Activated CD4-positive, alpha-beta memory T cell treated with anti-CD3 and anti-CD28 coated beads, Interleukin-2, amount 10 ng/mL, durations not matched to agents 7 days and 5 days (primary cell): ENCODE results near the gene PES1. TPM values are rescaled to one million over a fixed set of nuclear protein-coding genes. Genes with fewer than 3 reads are reported as not detected.
"Not testable (repeated sequence)": the region's sequence is repeated elsewhere in the genome, so short reads cannot be mapped to it uniquely, and the experiment has no call there.

Source experiments
- CTCF ChIA-PET: fragments of 350-600 bp; sonication (Branson Sonifier 250); formaldehyde crosslinking; loops from one replicate; lab custom pipeline; 2021; ENCODE audit warnings: antibody characterized with exemption, inconsistent platforms; lab: Charles Lee
- POLR2A ChIA-PET: fragments of 350-600 bp; sonication (Branson Sonifier 250); formaldehyde crosslinking; loops from one replicate; lab custom pipeline; 2021; ENCODE audit warnings: antibody characterized with exemption; lab: Charles Lee
- DNase-seq: peaks from one replicate; pipeline ENCODE4 v3.0.0-alpha.2; 2020
- H3K27ac Mint-ChIP-seq: one replicate; pipeline ENCODE4 v1.8.0; 2021; ENCODE audit warnings: mild to moderate bottlenecking, mixed read lengths
- H3K27me3 Mint-ChIP-seq: one replicate; pipeline ENCODE4 v1.8.0; 2021; ENCODE audit warnings: mixed read lengths
- H3K36me3 Mint-ChIP-seq: one replicate; pipeline ENCODE4 v1.8.0; 2021; ENCODE audit warnings: low read depth, mixed read lengths
- H3K4me1 Mint-ChIP-seq: one replicate; pipeline ENCODE4 v1.8.0; 2021; ENCODE audit warnings: mixed read lengths
- H3K4me3 Mint-ChIP-seq: one replicate; pipeline ENCODE4 v1.8.0; 2021; ENCODE audit warnings: mild to moderate bottlenecking, mixed read lengths
- H3K9me3 Mint-ChIP-seq: one replicate; pipeline ENCODE4 v1.8.0; 2021; ENCODE audit warnings: mixed read lengths
- total RNA-seq, 2 experiments: library from RNA; stranded (reverse); gene quantifications; one replicate each; pipeline ENCODE4 v1.2.3, GENCODE V29; 2021

The PES1 gene
- total RNA-seq, 2 experiments from 2014 or later = 48.3 to 54.9 TPM

DNA sequence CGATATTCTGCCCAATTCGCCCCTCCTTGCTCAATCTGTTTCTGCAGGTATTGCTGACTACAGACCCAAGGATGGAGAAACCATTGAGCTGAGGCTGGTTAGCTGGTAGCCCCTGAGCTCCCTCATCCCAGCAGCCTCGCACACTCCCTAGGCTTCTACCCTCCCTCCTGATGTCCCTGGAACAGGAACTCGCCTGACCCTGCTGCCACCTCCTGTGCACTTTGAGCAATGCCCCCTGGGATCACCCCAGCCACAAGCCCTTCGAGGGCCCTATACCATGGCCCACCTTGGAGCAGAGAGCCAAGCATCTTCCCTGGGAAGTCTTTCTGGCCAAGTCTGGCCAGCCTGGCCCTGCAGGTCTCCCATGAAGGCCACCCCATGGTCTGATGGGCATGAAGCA, 34.7 kb upstream of the PES1 start:
- no peak overlapping the region for H3K27ac Mint-ChIP-seq
- CTCF ChIA-PET = interaction anchor here (1.0 to 1.6 kb wide), 2 partner anchors 128 to 138 kb away, joined by 3 read pairs; no protein-coding TSS in a partner anchor

DNA sequence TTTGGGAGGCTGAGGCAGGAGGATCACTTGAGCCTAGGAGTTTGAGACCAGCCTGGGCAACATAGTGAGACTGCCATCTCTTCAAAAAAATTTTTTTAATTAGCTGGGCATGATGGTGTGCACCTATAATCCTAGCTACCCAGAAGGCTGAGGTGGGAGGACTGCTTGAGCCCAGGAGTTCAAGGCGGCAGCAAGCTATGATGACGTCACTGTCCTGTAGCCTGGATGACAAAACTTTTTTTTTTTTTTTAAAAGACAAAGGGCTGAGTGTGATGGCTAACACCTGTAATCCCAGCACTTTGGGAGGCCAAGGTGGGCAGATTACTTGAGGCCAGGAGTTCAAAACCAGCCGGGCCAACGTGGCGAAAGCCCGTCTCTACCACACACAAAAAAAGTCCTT, 28.2 kb upstream of the PES1 start:
- not testable (repeated sequence) for H3K36me3 Mint-ChIP-seq, H3K27me3 Mint-ChIP-seq, DNase-seq, H3K27ac Mint-ChIP-seq, H3K9me3 Mint-ChIP-seq, H3K4me3 Mint-ChIP-seq, H3K4me1 Mint-ChIP-seq
- CTCF ChIA-PET = interaction anchor here (1.1 to 3.3 kb wide), 3 partner anchors 11 to 14 kb away, joined by 3 to 10 read pairs (median 7); no protein-coding TSS in a partner anchor
- POLR2A ChIA-PET = interaction anchor here (1.1 kb wide), 1 partner anchor 10 kb away, joined by 4 read pairs; no protein-coding TSS in a partner anchor

More for the DNA sequence above, 34.7 kb upstream of the PES1 start:
- H3K27me3 Mint-ChIP-seq = no peaks in the 10 kb centered on the region
- DNase-seq = no peak
- H3K4me3 Mint-ChIP-seq = no peak overlapping the region
- no peaks in the 10 kb centered on the region for H3K9me3 Mint-ChIP-seq
- no peaks in the 10 kb centered on the region for H3K36me3 Mint-ChIP-seq
- POLR2A ChIA-PET = no interaction called here
- H3K4me1 Mint-ChIP-seq = peaks cover 5% of the 10 kb centered on the region

DNA sequence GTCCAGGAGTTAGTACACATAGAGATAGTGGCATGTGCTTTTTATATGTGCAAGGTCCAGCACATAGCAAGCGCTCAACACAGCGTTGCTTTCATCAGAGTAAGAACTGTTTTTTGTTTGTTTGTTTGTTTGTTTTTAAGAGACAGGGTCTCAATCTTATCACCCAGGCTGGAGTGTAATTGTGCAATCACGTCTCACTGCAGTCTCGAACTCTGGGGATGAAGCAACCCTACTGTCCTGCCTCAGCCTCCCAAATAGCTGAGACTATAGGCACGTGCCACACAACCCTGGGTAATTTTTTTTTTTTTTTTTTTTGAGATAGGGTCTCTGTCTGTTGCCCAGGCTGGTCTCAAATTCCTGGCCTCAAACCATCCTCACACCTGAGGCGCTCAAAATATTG, 26.1 kb upstream of the PES1 start:
- POLR2A ChIA-PET = interaction anchor here (1.1 kb wide), 1 partner anchor 9 kb away, joined by 4 read pairs; no protein-coding TSS in a partner anchor
- no peaks in the 10 kb centered on the region for H3K4me1 Mint-ChIP-seq
- H3K36me3 Mint-ChIP-seq = no peaks in the 10 kb centered on the region
- no peak overlapping the region for H3K4me3 Mint-ChIP-seq
- CTCF ChIA-PET = no interaction called here
- no peak for DNase-seq
- no peaks in the 10 kb centered on the region for H3K9me3 Mint-ChIP-seq
- no peak overlapping the region for H3K27ac Mint-ChIP-seq
- H3K27me3 Mint-ChIP-seq = no peaks in the 10 kb centered on the region

DNA sequence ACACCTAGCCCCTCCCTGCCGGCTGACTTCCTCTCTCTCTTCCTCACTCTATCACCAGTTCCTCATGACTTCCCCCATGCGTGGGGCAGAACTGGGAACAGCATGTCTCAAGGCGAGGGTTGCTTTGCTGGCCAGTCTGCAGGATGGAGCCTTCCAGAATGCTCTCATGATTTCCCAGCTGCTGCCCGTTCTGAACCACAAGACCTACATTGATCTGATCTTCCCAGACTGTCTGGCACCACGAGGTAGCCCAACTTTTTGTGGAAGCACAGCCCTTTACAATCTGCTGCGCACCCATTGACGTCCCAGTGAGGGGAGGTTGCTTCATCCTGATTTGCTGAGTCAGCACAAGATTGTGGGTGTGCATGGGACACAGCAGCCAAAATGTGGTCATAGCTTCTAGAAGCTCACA, 23.8 kb upstream of the PES1 start:
- Mint-ChIP-seq H3K4me1 (peaks cover under 1% of the 10 kb centered on the region), H3K27ac (no peak overlapping the region), H3K9me3 (no peaks in the 10 kb centered on the region), H3K27me3 (no peaks in the 10 kb centered on the region), H3K36me3 (no peaks in the 10 kb centered on the region), H3K4me3 (no peak overlapping the region)
- ChIA-PET CTCF (interaction anchor here (1.2 kb wide), 1 partner anchor 10 kb away, joined by 4 read pairs; no protein-coding TSS in a partner anchor), POLR2A (no interaction called here)
- DNase-seq = no peak

DNA sequence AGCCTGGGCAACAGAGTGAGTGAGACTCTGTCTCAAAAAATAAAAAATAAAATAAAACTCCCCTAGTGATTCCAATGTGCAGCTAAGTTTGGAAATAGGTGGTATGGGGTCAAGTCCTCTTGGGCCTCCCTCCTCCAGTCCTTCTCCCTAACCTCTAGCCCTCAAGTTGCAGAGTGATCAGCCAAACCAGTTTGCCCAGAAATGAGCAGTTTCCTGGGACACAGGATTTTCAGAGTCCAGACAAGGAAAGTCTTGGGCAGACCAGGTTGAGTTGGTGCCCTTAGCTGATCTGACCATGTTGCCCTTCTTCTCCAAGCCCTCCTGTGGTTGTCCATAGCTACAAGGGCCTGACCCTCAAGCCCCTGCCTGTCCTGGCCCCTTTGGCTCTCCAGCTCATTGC, 23.2 kb upstream of the PES1 start:
- CTCF ChIA-PET = no interaction called here
- Mint-ChIP-seq H3K9me3 (no peaks in the 10 kb centered on the region), H3K4me1 (peaks cover 7% of the 10 kb centered on the region), H3K27me3 (no peaks in the 10 kb centered on the region), H3K27ac (no peak overlapping the region), H3K4me3 (no peak overlapping the region), H3K36me3 (no peaks in the 10 kb centered on the region)
- no peak for DNase-seq
- POLR2A ChIA-PET = no interaction called here

DNA sequence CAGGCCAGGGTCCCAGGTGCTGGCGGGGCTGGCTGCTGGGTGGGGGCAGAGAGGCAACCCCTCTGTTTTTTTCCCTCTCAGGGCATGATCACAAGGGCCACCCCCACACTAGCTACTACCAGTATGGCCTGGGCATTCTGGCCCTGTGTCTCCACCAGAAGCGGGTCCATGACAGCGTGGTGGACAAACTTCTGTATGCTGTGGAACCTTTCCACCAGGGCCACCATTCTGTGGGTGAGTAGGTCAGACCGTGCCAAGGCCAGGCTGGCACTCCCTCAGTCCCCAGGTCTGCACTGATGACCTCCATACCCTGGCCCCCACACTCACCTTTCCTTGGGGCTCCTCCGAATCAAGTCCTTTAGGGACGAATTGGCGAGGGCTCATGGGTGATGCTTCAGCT, 22.6 kb upstream of the PES1 start:
- no peaks in the 10 kb centered on the region for H3K9me3 Mint-ChIP-seq
- CTCF ChIA-PET = no interaction called here
- no peaks in the 10 kb centered on the region for H3K27me3 Mint-ChIP-seq
- no peak overlapping the region for H3K4me3 Mint-ChIP-seq
- no peak overlapping the region for H3K27ac Mint-ChIP-seq
- peaks cover 13% of the 10 kb centered on the region for H3K4me1 Mint-ChIP-seq
- no peak for DNase-seq
- POLR2A ChIA-PET = no interaction called here
- no peaks in the 10 kb centered on the region for H3K36me3 Mint-ChIP-seq

DNA sequence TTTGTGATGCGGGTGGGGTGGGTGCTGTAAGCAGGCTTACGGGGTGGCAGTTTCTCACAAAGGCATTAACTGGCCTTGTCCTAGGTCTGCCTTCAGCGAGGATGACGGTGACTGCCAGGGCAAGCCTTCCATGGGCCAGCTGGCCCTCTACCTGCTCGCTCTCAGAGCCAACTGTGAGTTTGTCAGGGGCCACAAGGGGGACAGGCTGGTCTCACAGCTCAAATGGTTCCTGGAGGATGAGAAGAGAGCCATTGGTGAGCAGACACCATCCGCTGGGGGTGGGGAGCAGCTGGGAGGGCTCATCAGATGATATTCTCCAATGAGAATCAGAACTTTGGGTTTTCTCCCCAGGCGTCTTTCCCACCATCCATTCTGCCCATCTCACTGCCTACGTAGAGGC, 21.1 kb upstream of the PES1 start:
- CTCF ChIA-PET = interaction anchor here (0.6 to 1.3 kb wide), 4 partner anchors 11 to 254 kb away, joined by 3 to 4 read pairs (median 3); no protein-coding TSS in a partner anchor
- no peaks in the 10 kb centered on the region for H3K27me3 Mint-ChIP-seq
- no peaks in the 10 kb centered on the region for H3K36me3 Mint-ChIP-seq
- H3K9me3 Mint-ChIP-seq = no peaks in the 10 kb centered on the region
- POLR2A ChIA-PET = no interaction called here
- H3K27ac Mint-ChIP-seq = no peak overlapping the region
- H3K4me3 Mint-ChIP-seq = no peak overlapping the region
- no peak for DNase-seq
- H3K4me1 Mint-ChIP-seq = peaks cover 28% of the 10 kb centered on the region

DNA sequence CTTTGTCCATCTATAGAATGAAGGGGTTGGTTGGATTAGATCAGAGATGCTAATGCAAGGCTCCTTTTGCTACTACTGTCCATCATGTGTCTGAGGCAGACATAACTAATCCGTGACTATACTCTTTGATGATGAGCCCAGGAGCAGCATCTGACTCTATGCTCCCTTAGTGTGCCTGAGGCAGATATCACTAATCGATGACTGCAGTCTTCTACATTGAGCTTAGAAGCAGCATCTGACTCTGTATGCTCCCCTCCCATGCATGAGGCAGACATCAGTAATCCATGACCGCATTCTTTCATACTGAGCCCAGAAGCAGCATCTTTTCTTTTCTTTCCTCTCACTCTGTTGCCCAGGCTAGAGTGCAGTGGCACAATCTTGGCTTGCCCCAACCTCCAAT, 19.5 kb upstream of the PES1 start:
- Mint-ChIP-seq H3K27ac (no peak overlapping the region), H3K27me3 (no peaks in the 10 kb centered on the region), H3K4me1 (peaks cover 42% of the 10 kb centered on the region), H3K9me3 (no peaks in the 10 kb centered on the region), H3K4me3 (no peak overlapping the region), H3K36me3 (no peaks in the 10 kb centered on the region)
- POLR2A ChIA-PET = no interaction called here
- DNase-seq = no peak
- CTCF ChIA-PET = no interaction called here

DNA sequence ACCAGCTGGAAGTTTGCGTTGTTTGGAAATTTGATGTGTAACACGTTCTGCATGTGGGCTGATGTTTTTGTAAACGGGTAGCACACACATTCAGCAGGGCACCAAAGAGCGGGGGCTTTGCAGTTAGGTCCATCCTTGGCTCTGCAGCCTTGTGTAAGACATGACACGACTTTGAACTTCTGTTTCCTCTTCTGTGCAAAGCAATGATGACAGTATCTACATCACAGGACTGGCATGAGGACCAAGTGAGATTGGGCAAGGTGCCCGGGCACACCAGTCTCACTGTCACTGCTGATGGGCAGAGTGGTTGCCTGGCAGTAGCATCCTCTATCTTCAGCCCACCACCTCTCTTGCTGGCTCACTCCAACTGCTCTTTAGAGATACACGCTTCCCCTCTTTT, 18.6 kb upstream of the PES1 start:
- no peak overlapping the region for H3K4me3 Mint-ChIP-seq
- peaks cover 49% of the 10 kb centered on the region for H3K4me1 Mint-ChIP-seq
- POLR2A ChIA-PET = interaction anchor here (0.8 to 1.5 kb wide), 3 partner anchors 10 to 35 kb away, joined by 3 to 4 read pairs (median 4); partner anchors contain the start of gene SLC35E4
- H3K27me3 Mint-ChIP-seq = no peaks in the 10 kb centered on the region
- H3K27ac Mint-ChIP-seq = no peak overlapping the region
- H3K9me3 Mint-ChIP-seq = no peaks in the 10 kb centered on the region
- DNase-seq = no peak
- no peaks in the 10 kb centered on the region for H3K36me3 Mint-ChIP-seq
- CTCF ChIA-PET = interaction anchor here (1.1 to 6.8 kb wide), 4 partner anchors 9 to 24 kb away, joined by 5 to 54 read pairs (median 6); partner anchors contain the start of gene PES1

DNA sequence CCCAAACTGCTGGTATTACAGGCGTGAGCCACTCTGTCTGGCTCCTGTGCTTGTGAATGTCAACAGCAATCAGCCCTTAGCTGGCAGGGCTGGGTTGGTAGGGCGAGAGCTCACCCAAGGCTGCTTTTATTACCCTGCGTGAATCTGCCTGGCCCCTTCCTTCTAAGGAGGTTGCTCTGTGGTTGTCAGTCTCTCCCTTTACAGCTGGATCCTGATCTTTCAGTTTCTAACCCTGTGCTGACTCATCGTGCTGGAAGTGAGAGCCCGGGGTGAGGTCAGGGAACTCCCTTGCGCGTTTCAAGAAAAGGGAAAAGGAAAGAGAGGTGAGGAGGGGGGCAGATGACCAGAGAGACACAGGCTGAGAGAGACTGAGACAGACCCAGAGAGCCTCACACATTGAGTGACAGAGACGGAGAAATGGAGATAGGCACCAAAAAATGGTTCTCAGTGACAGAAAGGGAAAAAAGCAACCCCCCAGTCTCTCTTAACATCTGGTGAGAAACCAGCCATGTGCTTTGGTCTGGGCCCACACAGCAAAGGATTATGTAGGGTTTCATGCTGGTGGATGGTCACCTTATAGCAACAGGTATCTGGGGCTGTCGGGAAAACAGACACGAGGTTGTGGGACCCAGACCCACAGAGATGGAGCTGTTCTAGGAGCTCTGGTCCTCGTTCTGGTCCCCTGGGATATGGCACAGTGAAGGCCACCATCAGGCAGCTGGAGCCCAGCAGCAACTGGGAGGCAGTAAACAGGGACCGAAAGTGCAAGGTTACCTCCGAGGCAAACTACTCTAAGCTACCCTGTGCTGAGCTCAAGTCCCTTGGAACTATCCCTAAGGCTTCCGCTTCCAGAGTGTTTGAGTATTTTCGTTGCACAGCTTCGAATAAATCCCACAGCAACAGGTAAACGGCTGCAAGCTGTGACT, 17.8 kb upstream of the PES1 start:
- POLR2A ChIA-PET = interaction anchor here (0.7 to 1.5 kb wide), 6 partner anchors 8 to 136 kb away, joined by 3 to 6 read pairs (median 4); partner anchors contain the start of gene SLC35E4
- peak overlapping the region; percentile 32 for H3K27ac Mint-ChIP-seq
- peaks cover 51% of the 10 kb centered on the region for H3K4me1 Mint-ChIP-seq

DNA sequence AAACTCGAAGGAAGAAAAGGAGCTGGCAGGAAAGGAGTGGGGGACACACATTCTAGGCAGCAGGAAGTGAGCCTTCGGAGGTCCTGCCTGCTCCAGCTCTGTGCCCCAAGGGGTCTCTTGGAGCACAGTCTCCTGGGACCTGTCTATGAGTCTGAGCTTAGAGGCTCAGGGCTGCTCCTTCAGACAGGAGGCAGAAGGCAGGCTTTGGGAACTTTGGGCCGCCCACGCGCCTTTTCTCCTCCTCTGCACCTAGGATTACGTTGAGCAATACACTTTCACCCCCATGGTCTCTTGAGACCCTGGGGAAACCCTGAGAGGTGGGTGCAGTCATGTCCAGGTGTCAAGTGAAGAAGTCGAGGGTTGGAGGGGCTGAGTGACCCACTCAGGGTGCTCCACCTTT, 16.2 kb upstream of the PES1 start:
- Mint-ChIP-seq H3K4me3 (no peak overlapping the region), H3K4me1 (peaks cover 51% of the 10 kb centered on the region), H3K27ac (no peak overlapping the region), H3K27me3 (no peaks in the 10 kb centered on the region), H3K36me3 (no peaks in the 10 kb centered on the region), H3K9me3 (no peaks in the 10 kb centered on the region)
- DNase-seq = no peak
- ChIA-PET CTCF (interaction anchor here (1.1 to 6.8 kb wide), 4 partner anchors 11 to 42 kb away, joined by 4 to 54 read pairs (median 14); partner anchors contain the start of gene PES1), POLR2A (interaction anchor here (0.8 to 3.0 kb wide), 2 partner anchors 16 to 25 kb away, joined by 3 to 11 read pairs; partner anchors contain the start of gene PES1)

More for the DNA sequence above, 17.8 kb upstream of the PES1 start:
- no peaks in the 10 kb centered on the region for H3K36me3 Mint-ChIP-seq
- no peaks in the 10 kb centered on the region for H3K27me3 Mint-ChIP-seq
- CTCF ChIA-PET = interaction anchor here (0.7 to 6.8 kb wide), 5 partner anchors 8 to 25 kb away, joined by 5 to 54 read pairs (median 5); partner anchors contain the start of gene PES1
- H3K4me3 Mint-ChIP-seq = no peak overlapping the region
- peak; percentile 49 for DNase-seq
- no peaks in the 10 kb centered on the region for H3K9me3 Mint-ChIP-seq

DNA sequence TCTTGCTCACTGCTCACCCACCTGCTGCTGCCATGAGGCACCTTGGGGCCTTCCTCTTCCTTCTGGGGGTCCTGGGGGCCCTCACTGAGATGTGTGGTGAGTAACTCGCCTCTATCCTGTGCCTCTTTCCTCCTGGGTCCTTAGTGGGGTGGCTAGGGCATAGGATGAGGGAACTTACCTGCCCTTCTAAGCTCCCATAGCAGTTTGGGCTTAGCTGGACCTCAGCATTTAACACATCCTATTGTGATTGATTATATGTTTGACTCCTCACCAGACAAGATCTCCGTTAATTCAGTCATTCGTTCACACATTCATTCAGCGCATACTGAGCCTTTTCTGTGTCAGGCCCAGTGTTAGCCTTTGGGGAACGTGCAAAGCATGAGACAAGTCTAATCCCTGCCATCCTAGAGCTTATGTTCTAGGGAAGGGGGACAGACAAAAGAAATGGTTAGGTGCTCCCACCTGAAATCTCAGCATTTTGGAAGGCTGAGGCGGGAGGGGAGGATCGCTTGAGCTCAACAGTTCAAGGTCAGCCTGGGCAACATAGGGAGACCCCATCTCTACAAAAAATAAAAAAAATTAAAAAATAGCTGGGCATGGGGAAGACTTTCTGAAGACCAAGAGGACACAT, 15.7 kb upstream of the PES1 start:
- no peak for DNase-seq
- Mint-ChIP-seq H3K27me3 (no peaks in the 10 kb centered on the region), H3K4me3 (peak overlapping the region; percentile 74), H3K27ac (peak overlapping the region; percentile 62), H3K36me3 (no peaks in the 10 kb centered on the region), H3K4me1 (peaks cover 51% of the 10 kb centered on the region), H3K9me3 (no peaks in the 10 kb centered on the region)
- ChIA-PET POLR2A (interaction anchor here (0.6 to 3.0 kb wide), 5 partner anchors 10 to 28 kb away, joined by 3 to 13 read pairs (median 4); partner anchors contain the start of genes PES1 and SLC35E4), CTCF (interaction anchor here (0.7 to 6.8 kb wide), 6 partner anchors 10 to 42 kb away, joined by 3 to 54 read pairs (median 8); partner anchors contain the start of gene PES1)
